ENCODE results near the gene SARS2. TPM values are rescaled to one million over a fixed set of nuclear protein-coding genes. Genes with fewer than 3 reads are reported as not detected.

The SARS2 gene
- polyA plus RNA-seq, 4 donors, result 31.4 to 64.3 (median 41.1) TPM

- DNase-seq (ENCODE audit: low read depth in 4 of 4, low spot score in 3 of 4), result no peak
Observed at GRCh38 chr19:38869836-38870607, 60.5 kb downstream of the SARS2 start.

DNA sequence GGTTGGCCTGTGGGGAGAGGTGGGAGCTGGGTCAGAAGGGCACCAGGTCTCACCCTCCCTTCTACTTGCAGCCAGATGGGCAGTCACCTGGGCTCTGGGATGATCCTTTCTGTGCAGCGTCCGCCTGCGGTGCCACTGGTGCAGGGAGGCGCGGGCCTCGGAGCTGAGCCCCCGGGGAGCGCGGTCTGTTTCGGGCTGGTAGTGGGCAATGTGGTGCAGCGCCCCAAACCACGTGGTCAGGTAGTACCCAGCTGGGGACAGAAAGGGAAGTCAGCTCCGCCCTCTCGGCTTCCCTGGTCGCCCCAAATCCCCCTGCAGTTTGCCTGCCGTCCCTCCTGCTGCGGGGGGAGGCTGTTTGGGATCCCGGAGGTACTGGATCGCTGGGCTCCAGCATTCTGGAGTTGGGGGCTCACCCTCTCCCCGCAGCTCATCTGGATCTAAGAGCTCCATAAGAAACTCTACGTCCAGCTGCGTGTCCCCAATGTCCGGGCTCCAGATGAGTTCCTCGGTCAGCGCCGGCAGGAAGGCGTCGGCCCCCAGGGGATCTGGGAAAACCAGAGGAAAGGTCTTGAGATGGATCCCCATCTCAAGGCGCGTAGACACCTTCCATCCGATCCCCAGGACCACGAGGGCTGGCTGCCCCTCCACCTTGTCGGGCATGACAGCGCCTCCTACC is 61.3 kb downstream of the SARS2 start:
- no peak for DNase-seq (ENCODE audit: low read depth in 4 of 4, low spot score in 3 of 4)

- DNase-seq (ENCODE audit: low read depth in 4 of 4, low spot score in 3 of 4), result no peak
Observed at GRCh38 chr19:38868551-38868950, 62.0 kb downstream of the SARS2 start.

DNA sequence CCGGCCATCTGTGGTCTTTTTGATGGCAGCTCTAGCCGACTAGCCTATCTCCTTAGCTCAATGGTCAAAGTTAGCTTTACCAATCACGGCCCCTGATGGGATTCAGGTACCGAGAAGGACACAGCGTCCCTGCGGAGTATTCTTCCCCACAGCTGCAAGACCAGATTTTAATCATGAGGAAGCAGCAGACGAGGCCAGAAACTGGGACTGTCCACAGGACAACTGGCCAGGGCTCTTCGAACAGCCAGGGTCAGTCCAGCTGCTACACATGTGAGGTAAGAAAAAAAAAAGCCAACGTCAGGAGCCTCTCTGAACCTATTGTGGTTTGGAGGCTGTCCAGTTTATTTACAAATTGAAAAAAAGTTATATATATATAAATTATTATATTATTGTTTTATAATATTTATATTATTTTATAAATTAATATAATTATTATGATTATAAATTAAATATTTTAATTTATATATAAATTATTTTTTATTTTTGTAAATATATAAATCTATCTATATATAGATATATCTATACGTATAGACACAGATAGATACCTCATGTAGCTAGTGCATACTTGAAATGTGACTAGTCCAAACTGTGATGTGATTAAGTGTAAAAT is 63.3 kb downstream of the SARS2 start:
- DNase-seq (ENCODE audit: low read depth in 4 of 4, low spot score in 3 of 4), result no peak

Other genes starting within 250 kb of the SARS2 start
- gene CAPN12, start 186.3 kb downstream of the SARS2 start, polyA plus RNA-seq (ENCODE audit: insufficient read length in 4 of 4), result 10 to 100 TPM in 1 of 4 donors, 1 to 10 TPM in 2, under 1 TPM in 1; 0.41 to 10.6 (median 5.4) TPM
- under 1 TPM in 1 of 4 donors, not detected in 3; 0.57 TPM for gene LGALS7, start 157.2 kb downstream of the SARS2 start, polyA plus RNA-seq (ENCODE audit: insufficient read length in 4 of 4)
- 1 to 10 TPM in 3 of 4 donors, under 1 TPM in 1; 0.78 to 1.9 (median 1.7) TPM for gene LGALS7B, start 141.6 kb downstream of the SARS2 start, polyA plus RNA-seq (ENCODE audit: insufficient read length in 4 of 4)
- gene LGALS4, start 117.8 kb downstream of the SARS2 start, polyA plus RNA-seq (ENCODE audit: insufficient read length in 4 of 4), result 1 to 10 TPM in 3 of 4 donors, under 1 TPM in 1; 0.89 to 2.2 (median 1.5) TPM
- gene ECH1, start 99.0 kb downstream of the SARS2 start, polyA plus RNA-seq (ENCODE audit: insufficient read length in 4 of 4), result 100 to 1,000 TPM in 3 of 4 donors, 10 to 100 TPM in 1; 78.6 to 155 (median 139) TPM
- gene HNRNPL, start 80.8 kb downstream of the SARS2 start, polyA plus RNA-seq (ENCODE audit: insufficient read length in 4 of 4), result 100 to 1,000 TPM; 362 to 527 (median 473) TPM
- gene RINL, start 52.5 kb downstream of the SARS2 start, polyA plus RNA-seq (ENCODE audit: insufficient read length in 4 of 4), result 10 to 100 TPM in 1 of 4 donors, 1 to 10 TPM in 3; 2.9 to 10.6 (median 6.7) TPM
- 10 to 100 TPM; 37.9 to 48.3 (median 43.6) TPM for gene SIRT2, start 31.1 kb downstream of the SARS2 start, polyA plus RNA-seq (ENCODE audit: insufficient read length in 4 of 4)
- gene NFKBIB, start 30.8 kb downstream of the SARS2 start, polyA plus RNA-seq (ENCODE audit: insufficient read length in 4 of 4), result 10 to 100 TPM in 1 of 4 donors, 1 to 10 TPM in 3; 5.1 to 12.9 (median 7.1) TPM
- 1 to 10 TPM in 1 of 4 donors, under 1 TPM in 2, not detected in 1; 0.38 to 1.1 (median 0.46) TPM for gene CCER2, start 18.6 kb downstream of the SARS2 start, polyA plus RNA-seq (ENCODE audit: insufficient read length in 4 of 4)
- 10 to 100 TPM; 11.9 to 32.1 (median 17.6) TPM for gene MRPS12, start 181 bp upstream of the SARS2 start, polyA plus RNA-seq (ENCODE audit: insufficient read length in 4 of 4)
- 10 to 100 TPM; 40.2 to 86.3 (median 60.3) TPM for gene FBXO17, start 45.0 kb upstream of the SARS2 start, polyA plus RNA-seq (ENCODE audit: insufficient read length in 4 of 4)
- gene FBXO27, start 101.8 kb upstream of the SARS2 start, polyA plus RNA-seq (ENCODE audit: insufficient read length in 4 of 4), result 1 to 10 TPM; 3.9 to 9.8 (median 8.7) TPM
- gene ACP7, start 153.6 kb upstream of the SARS2 start, polyA plus RNA-seq (ENCODE audit: insufficient read length in 4 of 4), result under 1 TPM; 0.08 to 0.79 (median 0.34) TPM
- 10 to 100 TPM; 29.4 to 74.0 (median 49.6) TPM for gene PAK4, start 195.0 kb upstream of the SARS2 start, polyA plus RNA-seq (ENCODE audit: insufficient read length in 4 of 4)

Data from left renal pelvis (tissue), 4 donors.